GM06990 (cell line): ENCODE measurements around the gene CDC25A.

ENCODE experiments used
- DNase-seq: peaks from one replicate; pipeline ENCODE4 v3.0.0-alpha.2; 2011; ENCODE audit not compliant: insufficient read length; ENCODE audit errors: extremely low read depth
- H3K27me3 ChIP-seq: replicated peaks from 2 replicates; pipeline ENCODE4 v1.6.0; 2011; ENCODE audit warnings: low read length; ENCODE audit not compliant: control insufficient read depth, insufficient read depth
- H3K36me3 ChIP-seq: 2 replicates; pipeline ENCODE4 v1.5.1; 2011; ENCODE audit warnings: low read length; ENCODE audit not compliant: control insufficient read depth, insufficient read depth
- H3K4me3 ChIP-seq: replicated peaks from 2 replicates; pipeline ENCODE4 v1.5.1; 2011; ENCODE audit warnings: low read depth, mild to moderate bottlenecking, control low read depth, low read length
- CTCF ChIP-seq: IDR thresholded peaks from 2 replicates; pipeline ENCODE4 v1.5.1; 2011; ENCODE audit warnings: low read length, control low read depth, mild to moderate bottlenecking, inconsistent platforms; ENCODE audit not compliant: insufficient read depth, poor library complexity, severe bottlenecking

The CDC25A gene

GRCh38 chr3:48129921-48130320 is 58.3 kb downstream of the CDC25A start:
- no peaks in the 10 kb centered on the region for H3K36me3 ChIP-seq
- H3K4me3 ChIP-seq: no peak overlapping the region
- H3K27me3 ChIP-seq: no peaks in the 10 kb centered on the region
- DNase-seq: no peak
- TF ChIP-seq CTCF: no peak

GRCh38 chr3:48128774-48129173 is 59.4 kb downstream of the CDC25A start:
- no peak overlapping the region for H3K4me3 ChIP-seq
- DNase-seq: no peak
- no peaks in the 10 kb centered on the region for H3K27me3 ChIP-seq
- H3K36me3 ChIP-seq: no peaks in the 10 kb centered on the region
- TF ChIP-seq CTCF: no peak

GRCh38 chr3:48125886-48126622 is 62.2 kb downstream of the CDC25A start:
- no peaks in the 10 kb centered on the region for H3K36me3 ChIP-seq
- no peak overlapping the region for H3K4me3 ChIP-seq
- TF ChIP-seq CTCF: no peak
- no peaks in the 10 kb centered on the region for H3K27me3 ChIP-seq
- DNase-seq: no peak

GRCh38 chr3:48125013-48125705 is 63.1 kb downstream of the CDC25A start:
- Histone ChIP-seq H3K4me3 (no peak overlapping the region), H3K27me3 (no peaks in the 10 kb centered on the region), H3K36me3 (no peaks in the 10 kb centered on the region)
- no peak for TF ChIP-seq CTCF
- no peak for DNase-seq

- Histone ChIP-seq H3K4me3 (no peak overlapping the region), H3K27me3 (no peaks in the 10 kb centered on the region), H3K36me3 (no peaks in the 10 kb centered on the region)
- no peak for DNase-seq
- no peak for TF ChIP-seq CTCF
Observed at GRCh38 chr3:48123346-48123745, 64.9 kb downstream of the CDC25A start.
